NCI-H146 (cell line): ENCODE data around the gene DEXI.

ENCODE experiments used
- DNase-seq: peaks from one replicate; lab custom pipeline; 2025; lab: John Stamatoyannopoulos, UW

The DEXI gene

DNA sequence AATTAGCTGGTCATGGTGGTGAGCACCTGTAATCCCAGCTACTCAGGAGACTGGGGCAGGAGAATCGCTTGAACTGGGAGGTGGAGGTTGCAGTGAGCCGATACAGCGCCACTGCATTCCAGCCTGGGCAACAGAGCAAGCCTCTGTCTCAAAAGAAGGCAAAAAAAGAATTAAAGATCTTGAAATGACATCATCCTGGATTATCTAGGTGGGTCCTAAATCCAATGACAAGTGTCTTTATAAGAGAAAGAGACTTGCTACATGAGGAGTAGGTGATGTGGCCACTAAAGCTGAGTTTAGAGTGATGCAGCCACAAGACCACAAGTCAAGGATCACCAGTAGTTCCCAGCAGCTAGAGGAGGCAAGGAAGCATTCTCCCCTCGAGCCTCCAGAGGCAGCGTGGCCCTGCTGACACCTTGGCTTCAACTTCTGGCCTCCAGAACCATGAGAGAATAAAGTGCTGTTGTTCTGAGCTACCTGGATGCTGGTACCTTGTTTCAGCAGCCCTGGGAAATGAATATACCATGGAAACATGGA, 49.4 kb downstream of the DEXI start:
- no peak for DNase-seq

DNA sequence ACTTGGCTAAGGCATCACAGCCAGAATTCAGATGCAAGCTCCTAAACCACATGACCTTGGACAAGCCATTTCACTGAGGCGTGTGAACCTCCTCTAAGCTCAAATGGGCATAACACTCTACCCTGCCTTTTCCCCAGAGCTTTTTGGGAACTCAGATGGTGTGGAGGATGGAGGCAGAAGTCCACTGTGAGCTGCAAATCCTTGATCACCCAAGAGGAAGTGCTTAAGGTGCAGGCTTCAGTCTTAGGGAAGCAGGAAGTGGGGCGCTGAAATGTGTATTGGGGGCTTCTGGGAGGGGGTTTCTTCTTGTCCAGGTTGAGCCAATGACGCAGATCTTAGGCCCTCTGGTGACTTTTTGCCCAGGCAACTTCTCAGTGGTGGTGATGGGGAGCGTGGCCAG, 52.4 kb downstream of the DEXI start:
- DNase-seq: no peak

DNA sequence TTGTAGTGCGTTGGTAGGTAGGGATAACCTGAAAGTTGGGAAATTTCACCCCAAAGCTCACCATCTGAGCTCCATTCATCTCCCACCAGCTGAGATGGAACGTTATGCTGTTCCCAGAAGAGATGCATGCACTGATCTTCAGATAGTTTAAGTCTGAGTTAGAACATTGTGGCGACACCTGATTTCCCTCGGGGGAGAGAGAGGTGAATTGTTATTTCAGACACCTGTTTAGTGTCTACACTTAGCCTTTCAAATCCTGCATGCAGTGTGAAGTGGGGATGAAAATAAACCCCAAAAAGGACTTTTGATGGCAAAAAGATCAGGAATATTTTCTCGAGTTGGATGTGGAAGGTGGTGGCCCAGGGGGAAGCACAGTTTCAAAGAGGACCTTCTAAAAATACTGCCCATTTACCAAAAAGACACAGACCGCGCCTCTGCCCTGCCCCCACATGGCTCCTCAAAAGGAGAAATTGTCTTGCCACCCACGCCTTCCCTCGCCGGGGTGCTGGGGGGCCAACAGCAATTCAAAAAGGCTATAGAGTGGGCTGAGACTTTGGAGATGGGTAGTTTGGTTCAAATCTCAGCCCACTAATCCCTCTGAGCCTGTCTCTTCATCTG, 53.8 kb downstream of the DEXI start:
- no peak for DNase-seq

DNA sequence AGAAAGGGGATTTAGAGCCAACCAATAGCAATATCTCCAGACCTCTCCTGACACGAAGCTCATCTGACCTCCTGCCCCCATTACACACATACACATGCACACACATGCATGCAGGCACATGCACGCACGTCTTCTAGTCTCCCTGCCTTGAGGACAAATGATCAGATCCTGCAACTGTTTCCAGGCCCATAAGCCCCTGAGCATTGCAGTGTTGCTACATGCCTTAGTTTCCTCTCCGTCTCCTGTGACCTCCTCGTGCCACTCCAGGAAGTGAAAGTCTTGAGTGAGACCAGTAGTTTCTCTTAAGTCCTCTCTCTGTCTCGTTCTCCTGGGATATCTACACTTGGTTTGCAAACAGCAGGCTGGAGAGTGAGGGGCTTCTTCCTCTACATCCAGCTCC, 57.0 kb downstream of the DEXI start:
- no peak for DNase-seq

DNA sequence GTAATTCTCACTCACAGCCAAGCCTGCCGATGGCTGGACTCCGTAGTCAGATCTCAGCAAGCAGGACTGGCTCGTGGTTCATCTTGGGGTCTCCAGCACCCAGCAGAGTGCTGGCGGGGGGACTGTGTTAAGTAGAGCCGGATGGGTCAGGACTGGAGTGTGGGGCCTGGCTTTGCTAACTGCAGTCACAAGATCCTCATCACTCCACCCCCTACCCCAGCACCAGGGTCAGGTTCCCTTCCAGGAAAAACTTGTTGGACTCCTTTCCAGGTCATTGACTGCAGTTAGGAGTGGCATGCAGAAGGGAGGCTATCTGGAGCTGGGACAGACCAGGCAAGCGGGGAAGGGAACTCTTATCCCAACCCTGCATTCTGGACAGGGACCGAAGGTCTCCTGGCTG, 59.3 kb downstream of the DEXI start:
- DNase-seq: no peak

DNA sequence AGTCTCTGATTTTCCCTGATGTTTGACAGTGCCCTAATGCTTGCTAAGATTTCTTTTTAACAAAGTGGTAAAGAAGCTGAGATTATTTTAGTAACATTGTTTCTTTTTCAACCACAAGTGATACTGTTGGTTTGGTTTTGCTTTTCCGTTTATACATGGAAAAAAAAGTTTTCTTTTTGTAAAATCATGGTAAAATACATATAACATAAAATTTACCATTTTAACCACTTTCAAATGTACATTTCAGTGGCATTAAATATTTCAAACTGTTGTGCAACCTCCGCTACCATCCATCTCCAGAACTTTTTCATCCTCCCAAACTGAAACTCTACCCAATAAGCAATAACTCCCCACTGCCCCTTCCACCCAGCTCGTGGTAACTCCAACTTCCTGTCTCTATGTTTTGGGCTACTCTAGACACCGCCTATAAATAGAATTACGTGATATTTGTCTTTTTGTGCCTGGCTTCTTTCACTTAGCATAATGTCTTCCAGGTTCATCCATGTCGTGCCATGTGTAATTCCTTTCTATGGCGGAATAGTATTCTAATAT, 60.7 kb downstream of the DEXI start:
- no peak for DNase-seq

DNA sequence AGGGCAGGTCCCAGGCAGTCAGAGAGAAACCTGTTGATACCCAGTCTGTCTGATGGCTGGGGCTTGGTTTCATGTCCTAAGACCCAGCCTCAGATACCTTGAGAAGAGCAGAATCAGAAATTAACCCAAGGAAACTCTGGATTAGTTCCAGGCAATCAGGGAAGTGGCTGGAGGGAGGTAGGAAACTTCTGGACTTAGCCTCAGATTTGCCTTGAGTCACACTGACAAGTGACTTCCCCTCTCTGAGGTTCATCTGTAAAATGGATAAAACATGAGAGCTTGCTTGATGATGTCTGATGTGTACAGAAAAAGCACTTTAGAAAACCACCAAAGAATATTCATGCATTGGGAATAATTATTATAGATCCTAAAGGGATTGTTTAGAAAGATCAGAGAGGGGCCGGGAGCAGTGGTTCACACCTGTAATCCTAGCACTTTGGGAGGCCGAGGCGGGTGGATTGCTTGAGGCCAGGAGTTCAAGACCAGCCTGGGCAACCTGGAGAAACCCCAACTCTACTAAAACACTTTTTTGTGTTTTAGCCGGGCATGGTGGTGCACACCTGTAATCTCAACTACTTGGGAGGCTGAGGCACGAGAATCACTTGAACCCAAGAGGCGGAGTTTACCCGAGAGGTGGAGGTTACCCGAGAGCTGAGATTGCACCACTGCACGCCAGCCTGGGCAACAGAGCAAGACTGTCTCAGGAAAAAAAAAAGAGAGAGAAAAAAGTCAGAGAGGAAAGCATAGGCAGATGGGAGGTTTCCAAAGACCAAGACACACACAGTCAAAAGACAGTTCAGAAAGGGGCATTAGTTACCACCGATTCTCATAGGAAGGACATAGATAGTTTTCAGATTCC, 61.4 kb downstream of the DEXI start:
- DNase-seq: no peak

DNA sequence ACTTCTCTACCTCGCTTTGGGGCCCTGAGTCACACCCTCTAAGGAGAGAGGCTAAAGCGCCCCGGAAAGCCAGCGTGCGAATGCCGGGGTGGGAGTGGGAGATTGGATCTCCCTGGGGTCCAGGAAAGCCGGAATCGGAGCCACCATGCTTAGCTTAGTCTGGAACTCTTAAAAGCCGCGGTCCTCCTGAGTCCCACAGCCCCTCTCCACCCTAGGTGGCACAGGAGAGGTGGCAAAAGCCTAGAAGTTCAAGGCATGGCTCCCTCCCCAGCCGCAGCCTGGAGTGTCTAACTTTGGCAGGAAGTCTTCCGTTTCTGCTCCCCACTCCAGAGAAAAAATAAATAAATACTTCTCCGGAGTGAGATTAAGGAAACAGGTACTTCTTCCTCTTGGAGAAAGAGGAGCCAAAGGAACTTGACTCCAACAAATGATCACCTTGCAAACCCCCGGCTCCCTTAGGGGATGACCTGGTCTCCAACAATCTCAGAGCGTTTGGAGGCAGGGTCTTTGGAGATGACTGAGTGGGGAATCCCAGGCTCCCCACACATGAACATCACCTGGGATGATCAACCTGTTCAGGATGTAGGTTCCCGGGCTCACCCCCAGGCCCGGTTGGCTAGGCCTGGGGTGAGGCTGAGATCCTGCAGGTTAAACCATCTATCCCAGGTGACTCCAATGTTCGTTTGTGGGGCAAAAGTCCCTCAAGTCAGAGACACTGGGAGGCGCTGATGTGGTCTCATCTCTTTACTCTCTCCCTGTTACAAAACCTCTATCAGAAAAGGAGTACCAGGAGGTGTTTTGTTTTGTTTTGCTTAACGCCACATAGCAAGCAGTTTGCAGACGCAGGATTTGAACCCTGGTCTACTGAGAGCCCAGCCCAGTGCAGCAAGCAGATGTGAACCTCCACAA, 62.3 kb downstream of the DEXI start:
- no peak for DNase-seq
